Transverse colon (tissue), 4 donors: ENCODE measurements around the gene ROCK1. TPM values are rescaled to one million over a fixed set of nuclear protein-coding genes. Genes with fewer than 3 reads are reported as not detected.

Experiments
- DNase-seq: peaks from one replicate; pipeline ENCODE4 v3.0.0-alpha.2; 2019
- H3K27ac ChIP-seq, 4 donors: fragments of 200-600 bp; sonication (generic); 2 replicates each; pipeline ENCODE4 v1.5.1; 2016 to 2018; ENCODE audit warnings: inconsistent platforms in 4 of 4
- H3K27me3 ChIP-seq: fragments of 200-600 bp; sonication (generic); 2 replicates; pipeline ENCODE4 v1.5.1; 2017; ENCODE audit warnings: inconsistent platforms
- H3K36me3 ChIP-seq, 4 donors: fragments of 200-600 bp; sonication (generic); 2 replicates each; pipeline ENCODE4 v1.5.1; 2017 to 2019; ENCODE audit warnings: inconsistent platforms in 4 of 4
- H3K4me1 ChIP-seq, 4 donors: fragments of 200-600 bp; sonication (generic); 2 replicates each; pipeline ENCODE4 v1.5.1; 2017 to 2020; ENCODE audit warnings: inconsistent platforms in 4 of 4
- H3K4me3 ChIP-seq, 4 donors: fragments of 200-600 bp; sonication (generic); 1 replicate in 1 of 4; 2 replicates in 3 of 4; pipeline versions ENCODE4 v1.5.1 to v1.6.1; 2017 to 2019; ENCODE audit warnings: inconsistent platforms in 4 of 4
- H3K9me3 ChIP-seq, 2 donors: fragments of 200-600 bp; sonication (generic); 2 replicates each; pipeline ENCODE4 v1.5.1; 2017 to 2019; ENCODE audit warnings: inconsistent platforms in 2 of 2
- CTCF ChIP-seq, 5 experiments: fragments of 200-600 bp in 3 of 5; fragments of 450-650 bp in 2 of 5; sonication (generic) in 3 of 5; IDR thresholded peaks; 1 replicate in 2 of 5; 2 replicates in 3 of 5; pipeline ENCODE4 v1.5.1; 2016 to 2017; ENCODE audit warnings: antibody characterized with exemption in 5 of 5, inconsistent platforms in 3 of 5, mild to moderate bottlenecking in 2 of 5, moderate library complexity in 1 of 5
- EP300 ChIP-seq: sonication (generic); formaldehyde crosslinking; IDR thresholded peaks from one replicate; pipeline ENCODE4 v1.6.1; 2017; ENCODE audit warnings: antibody characterized with exemption, low read depth
- POLR2A ChIP-seq: fragments of 450-650 bp; IDR thresholded peaks from one replicate; pipeline ENCODE4 v1.6.1; 2016; ENCODE audit warnings: antibody characterized with exemption, mild to moderate bottlenecking, moderate library complexity
- POLR2AphosphoS5 ChIP-seq, 3 donors: sonication (generic); formaldehyde crosslinking; IDR thresholded peaks; one replicate each; pipeline ENCODE4 v1.6.1; 2016; ENCODE audit warnings: antibody characterized with exemption in 3 of 3
- WGBS, 2 donors: methylation state at CpG; one replicate each; pipeline ENCODE4 v1.1.5; 2018; ENCODE audit warnings: low coverage in 1 of 2; 5-methylcytosine and 5-hydroxymethylcytosine counted together
- in situ Hi-C, 4 donors: fragments of 200-750 bp; cut with MboI; loops; one replicate each; pipeline versions ENCODE4 v1.15.0 to v1.15.1; 2017; ENCODE audit warnings: low sequenced_read_pairs in 3 of 4, low pct_ligation_motif_present in 1 of 4, low pct_unique_long_range_greater_than_20kb in 1 of 4
- intact Hi-C: fragments of 100-400 bp; cut with DNase I; formaldehyde crosslinking; loops from one replicate; pipeline ENCODE4 v1.15.1; 2023; ENCODE audit warnings: low total_unique reads
- total RNA-seq, 4 donors: library from RNA; depleted of rRNA; stranded (reverse); fragments of >200 nt; gene quantifications; one replicate each; pipeline ENCODE4 v1.1.0, GENCODE V29; 2016

The ROCK1 gene
- 10 to 100 TPM; 23.9 to 59.5 (median 39.6) TPM for total RNA-seq

- in situ Hi-C loops (loop anchor here in 1 of 4 donors (10.0 kb wide), 1 partner anchor 63 kb away; no protein-coding TSS in a partner anchor), intact Hi-C loops (loop anchor here (10.0 kb wide), 1 partner anchor 107 kb away; no protein-coding TSS in a partner anchor)
- no peaks in the 10 kb centered on the region for H3K27me3 ChIP-seq
- peaks cover 16 to 45% (median 24%) of the 10 kb centered on the region in 4 donors for H3K4me1 ChIP-seq
- no peaks in the 10 kb centered on the region for H3K36me3 ChIP-seq
- H3K9me3 ChIP-seq, result no peaks in the 10 kb centered on the region
- 1% methylated on average over 50 of the region's 80 CpGs; no CpG with 5 or more reads in 1 of the 2 donors for WGBS, 2 donors
- H3K4me3 ChIP-seq, result peak within 1 kb of the TSS; percentile 65 to 98 (median 87)
- DNase-seq, result peak; percentile 99
- TF ChIP-seq CTCF (IDR thresholded peaks at IDR 0.05) (no peak), POLR2A (peak; percentile 32), POLR2AphosphoS5 (IDR thresholded peaks at IDR 0.05) (peak; percentile 60 to 67 (median 61)), EP300 (no peak)
- H3K27ac ChIP-seq, result peak within 1 kb of the TSS; percentile 93 to 99 (median 98)
Measured at GRCh38 chr18:21111346-21112139, at the start of gene ROCK1. Gene ROCK1, minus strand, starts transcription at chr18:21111813. Its CDS starts 903 bp downstream, at chr18:21110910.

GRCh38 chr18:21155443-21155842, 43.8 kb upstream of the ROCK1 start:
- H3K4me3 ChIP-seq, result no peak overlapping the region
- no peaks in the 10 kb centered on the region for H3K27me3 ChIP-seq
- 100% methylated on average over 1 of the region's 1 CpG for WGBS, 2 donors
- H3K27ac ChIP-seq, result no peak overlapping the region
- in situ Hi-C loops (loop anchor here in 1 of 4 donors (25.0 kb wide), 1 partner anchor 93 kb away; no protein-coding TSS in a partner anchor), intact Hi-C loops (no loop called here)
- no peak for DNase-seq
- no peaks in the 10 kb centered on the region for H3K4me1 ChIP-seq
- H3K36me3 ChIP-seq, result no peaks in the 10 kb centered on the region
- H3K9me3 ChIP-seq, result peaks cover 0 to 10% of the 10 kb centered on the region in 2 donors
- TF ChIP-seq POLR2AphosphoS5 (IDR thresholded peaks at IDR 0.05), result no peak

DNA sequence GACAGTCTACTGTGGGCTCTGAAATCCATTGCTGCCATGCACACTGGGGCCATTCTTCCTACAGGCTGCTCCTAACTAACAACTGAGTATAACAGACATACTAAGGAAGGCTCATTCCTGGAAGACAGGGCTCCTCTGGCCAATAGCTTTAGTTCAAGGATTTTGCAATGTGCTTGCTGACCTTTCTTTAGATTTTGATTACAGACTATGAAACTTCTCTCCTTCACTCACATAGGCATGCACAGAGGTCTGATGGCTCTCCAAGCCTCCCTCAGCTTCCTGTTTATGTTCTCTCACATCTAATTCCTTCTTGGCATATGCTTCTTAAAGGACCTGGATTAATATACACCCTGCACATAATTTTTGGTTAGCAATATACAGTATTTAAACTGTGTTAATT, 34.4 kb upstream of the ROCK1 start:
- no peaks in the 10 kb centered on the region for H3K27me3 ChIP-seq
- no peak for DNase-seq
- H3K4me3 ChIP-seq, result no peak overlapping the region
- no peaks in the 10 kb centered on the region for H3K4me1 ChIP-seq
- no peaks in the 10 kb centered on the region for H3K9me3 ChIP-seq
- in situ Hi-C loops, result loop anchor here in 1 of 4 donors (25.0 kb wide), 1 partner anchor 109 kb away; no protein-coding TSS in a partner anchor
- no peak for TF ChIP-seq EP300
- no peak for TF ChIP-seq POLR2AphosphoS5 (IDR thresholded peaks at IDR 0.05)
- TF ChIP-seq CTCF (IDR thresholded peaks at IDR 0.05), result no peak
- no peak for TF ChIP-seq POLR2A
- H3K27ac ChIP-seq, result no peak overlapping the region
- H3K36me3 ChIP-seq, result no peaks in the 10 kb centered on the region
- intact Hi-C loops, result no loop called here

GRCh38 chr18:21145371-21145770, 33.8 kb upstream of the ROCK1 start:
- TF ChIP-seq CTCF (IDR thresholded peaks at IDR 0.05) (no peak), EP300 (no peak), POLR2A (no peak), POLR2AphosphoS5 (IDR thresholded peaks at IDR 0.05) (no peak)
- Histone ChIP-seq H3K27me3 (no peaks in the 10 kb centered on the region), H3K27ac (no peak overlapping the region), H3K36me3 (no peaks in the 10 kb centered on the region), H3K4me3 (no peak overlapping the region), H3K9me3 (no peaks in the 10 kb centered on the region), H3K4me1 (no peaks in the 10 kb centered on the region)
- 75 to 86% methylated on average over 1 of the region's 1 CpG for WGBS, 2 donors
- DNase-seq, result no peak
- intact Hi-C loops, result no loop called here
- in situ Hi-C loops, result loop anchor here in 1 of 4 donors (25.0 kb wide), 1 partner anchor 108 kb away; no protein-coding TSS in a partner anchor
